HL-60 (cell line): Measurements from ENCODE around the gene SERTAD1.
"Not testable (repeated sequence)": the region's sequence is repeated elsewhere in the genome, so short reads cannot be mapped to it uniquely, and the experiment has no call there.

Experiments used
- DNase-seq, 2 experiments: peaks; one replicate each; pipeline ENCODE4 v3.0.0-alpha.2; 2010 to 2020; ENCODE audit warnings: low read depth in 1 of 2, low spot score in 1 of 2
- H3K27ac ChIP-seq: fragments of 250-450 bp; sonication (Bioruptor Pico); replicated peaks from 2 replicates; pipeline ENCODE4 v1.5.1; 2020; ENCODE audit warnings: mild to moderate bottlenecking, moderate library complexity
- H3K27me3 ChIP-seq: fragments of 250-450 bp; sonication (Bioruptor Pico); 2 replicates; pipeline ENCODE4 v1.5.1; 2021; ENCODE audit warnings: mild to moderate bottlenecking, moderate library complexity; ENCODE audit not compliant: insufficient read depth, poor library complexity, severe bottlenecking
- H3K4me3 ChIP-seq: replicated peaks from 2 replicates; pipeline ENCODE4 v1.5.1; 2011; ENCODE audit warnings: mild to moderate bottlenecking, control low read depth, low read length; ENCODE audit not compliant: insufficient read depth
- CTCF ChIP-seq: IDR thresholded peaks from one replicate; pipeline ENCODE4 v1.5.1; 2011; ENCODE audit warnings: low read length, control low read depth, inconsistent platforms; ENCODE audit not compliant: insufficient read depth
- GABPA ChIP-seq: IDR thresholded peaks from 2 replicates; pipeline ENCODE4 v1.6.1; 2012; ENCODE audit warnings: low read depth
- POLR2AphosphoS5 ChIP-seq: IDR thresholded peaks from 2 replicates; pipeline ENCODE4 v1.6.1; 2012; ENCODE audit warnings: low read depth
- SPI1 ChIP-seq: IDR thresholded peaks from 2 replicates; pipeline ENCODE4 v1.6.1; 2012; ENCODE audit warnings: low read depth, mild to moderate bottlenecking, borderline replicate concordance
- TF ChIP-seq, protein P1 (sequence below): IDR thresholded peaks from 2 replicates; pipeline ENCODE4 v1.6.1; 2012; ENCODE audit warnings: low read depth; ENCODE audit not compliant: insufficient replicate concordance

The SERTAD1 gene

DNA sequence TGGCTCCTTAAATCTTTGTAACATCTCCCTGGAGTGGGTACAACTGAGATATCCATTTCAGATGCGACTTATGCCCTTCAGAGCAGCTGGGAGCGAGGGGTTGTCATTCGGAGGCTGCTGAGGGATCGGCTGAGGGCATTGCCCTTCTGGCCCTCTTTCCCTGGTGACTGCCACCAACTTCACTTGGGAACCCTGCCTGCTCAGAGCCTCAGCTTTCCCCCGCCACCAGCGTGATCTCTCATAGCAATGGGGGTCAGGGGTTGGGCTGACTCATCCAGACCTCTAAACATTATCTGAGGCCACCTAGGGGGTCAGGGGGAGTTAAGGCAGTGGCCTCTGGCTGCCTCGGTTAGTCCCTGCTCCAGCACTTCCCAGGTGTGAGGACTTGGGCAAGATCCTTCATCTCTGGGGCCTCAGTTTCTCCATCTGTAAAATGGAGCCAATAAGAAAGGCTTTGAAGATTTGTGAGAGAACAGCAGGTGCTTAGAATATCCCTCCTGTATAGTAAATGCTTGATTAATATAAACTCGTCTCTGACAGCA is 13.8 kb downstream of the SERTAD1 start:
- no peak overlapping the region for H3K4me3 ChIP-seq
- no peak for TF ChIP-seq POLR2AphosphoS5
- TF ChIP-seq, protein P1, sequence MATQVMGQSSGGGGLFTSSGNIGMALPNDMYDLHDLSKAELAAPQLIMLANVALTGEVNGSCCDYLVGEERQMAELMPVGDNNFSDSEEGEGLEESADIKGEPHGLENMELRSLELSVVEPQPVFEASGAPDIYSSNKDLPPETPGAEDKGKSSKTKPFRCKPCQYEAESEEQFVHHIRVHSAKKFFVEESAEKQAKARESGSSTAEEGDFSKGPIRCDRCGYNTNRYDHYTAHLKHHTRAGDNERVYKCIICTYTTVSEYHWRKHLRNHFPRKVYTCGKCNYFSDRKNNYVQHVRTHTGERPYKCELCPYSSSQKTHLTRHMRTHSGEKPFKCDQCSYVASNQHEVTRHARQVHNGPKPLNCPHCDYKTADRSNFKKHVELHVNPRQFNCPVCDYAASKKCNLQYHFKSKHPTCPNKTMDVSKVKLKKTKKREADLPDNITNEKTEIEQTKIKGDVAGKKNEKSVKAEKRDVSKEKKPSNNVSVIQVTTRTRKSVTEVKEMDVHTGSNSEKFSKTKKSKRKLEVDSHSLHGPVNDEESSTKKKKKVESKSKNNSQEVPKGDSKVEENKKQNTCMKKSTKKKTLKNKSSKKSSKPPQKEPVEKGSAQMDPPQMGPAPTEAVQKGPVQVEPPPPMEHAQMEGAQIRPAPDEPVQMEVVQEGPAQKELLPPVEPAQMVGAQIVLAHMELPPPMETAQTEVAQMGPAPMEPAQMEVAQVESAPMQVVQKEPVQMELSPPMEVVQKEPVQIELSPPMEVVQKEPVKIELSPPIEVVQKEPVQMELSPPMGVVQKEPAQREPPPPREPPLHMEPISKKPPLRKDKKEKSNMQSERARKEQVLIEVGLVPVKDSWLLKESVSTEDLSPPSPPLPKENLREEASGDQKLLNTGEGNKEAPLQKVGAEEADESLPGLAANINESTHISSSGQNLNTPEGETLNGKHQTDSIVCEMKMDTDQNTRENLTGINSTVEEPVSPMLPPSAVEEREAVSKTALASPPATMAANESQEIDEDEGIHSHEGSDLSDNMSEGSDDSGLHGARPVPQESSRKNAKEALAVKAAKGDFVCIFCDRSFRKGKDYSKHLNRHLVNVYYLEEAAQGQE = no peak
- no peak for DNase-seq
- H3K27me3 ChIP-seq = no peaks in the 10 kb centered on the region
- no peak overlapping the region for H3K27ac ChIP-seq

DNA sequence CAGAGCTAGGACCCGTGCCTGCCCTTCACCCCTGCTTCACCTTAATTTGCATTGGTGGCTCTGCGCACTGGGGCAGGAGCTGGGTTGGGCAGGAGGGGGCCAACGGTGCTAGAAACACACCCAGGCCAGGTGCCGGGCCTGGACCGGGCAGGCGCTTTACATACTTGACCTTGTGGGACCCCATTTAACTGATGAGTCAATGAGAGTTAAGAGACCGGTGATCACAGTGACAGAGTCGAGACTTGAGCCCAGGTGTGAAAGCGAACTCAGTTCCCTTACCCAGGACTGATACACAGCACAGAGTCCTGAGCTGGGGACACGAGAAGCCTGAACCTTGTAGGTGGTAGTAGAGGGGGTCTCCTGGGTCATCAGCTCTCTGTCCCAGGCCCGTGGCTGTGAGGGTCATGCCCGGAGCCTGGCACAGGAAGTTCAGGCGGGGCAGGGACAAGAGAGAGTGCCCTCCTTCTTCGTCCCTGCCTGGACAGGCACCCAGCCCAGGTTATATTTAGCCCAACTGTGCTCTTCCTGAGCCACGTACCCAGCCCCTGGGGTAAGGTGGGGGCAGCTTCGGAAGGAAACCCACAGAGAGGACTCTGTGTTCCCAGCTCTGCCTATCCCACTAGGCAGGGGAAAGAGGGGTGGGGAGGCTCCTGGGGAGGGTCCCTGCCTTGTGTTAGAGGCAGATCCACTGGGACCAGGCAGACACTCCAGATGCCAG is 14.5 kb downstream of the SERTAD1 start:
- TF ChIP-seq GABPA (no peak), CTCF (no peak), SPI1 (no peak), POLR2AphosphoS5 (no peak)
- TF ChIP-seq, protein P1 = no peak
- Histone ChIP-seq H3K27ac (no peak overlapping the region), H3K4me3 (no peak overlapping the region), H3K27me3 (no peaks in the 10 kb centered on the region)
- no peak for DNase-seq

DNA sequence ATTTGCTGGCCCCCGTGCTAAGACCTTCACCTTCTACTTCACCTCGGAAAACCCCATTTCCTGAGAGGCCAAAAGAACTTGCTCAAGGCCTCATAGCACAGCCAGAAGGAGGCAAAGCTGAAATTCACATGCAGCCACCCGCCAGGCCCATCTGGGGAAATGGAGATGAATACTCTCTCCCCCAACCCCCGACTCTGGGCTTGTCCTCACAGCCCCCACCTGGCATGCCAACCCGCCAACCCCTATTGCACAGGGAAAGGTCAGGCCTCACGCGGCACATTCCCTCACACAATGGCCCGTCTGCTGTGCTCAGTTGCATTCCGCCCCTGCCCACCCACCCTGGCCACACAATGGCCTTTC is 15.8 kb downstream of the SERTAD1 start:
- no peak for TF ChIP-seq POLR2AphosphoS5
- no peak for TF ChIP-seq GABPA
- TF ChIP-seq CTCF = no peak
- Histone ChIP-seq H3K27me3 (no peaks in the 10 kb centered on the region), H3K4me3 (no peak overlapping the region), H3K27ac (no peak overlapping the region)
- no peak for DNase-seq

DNA sequence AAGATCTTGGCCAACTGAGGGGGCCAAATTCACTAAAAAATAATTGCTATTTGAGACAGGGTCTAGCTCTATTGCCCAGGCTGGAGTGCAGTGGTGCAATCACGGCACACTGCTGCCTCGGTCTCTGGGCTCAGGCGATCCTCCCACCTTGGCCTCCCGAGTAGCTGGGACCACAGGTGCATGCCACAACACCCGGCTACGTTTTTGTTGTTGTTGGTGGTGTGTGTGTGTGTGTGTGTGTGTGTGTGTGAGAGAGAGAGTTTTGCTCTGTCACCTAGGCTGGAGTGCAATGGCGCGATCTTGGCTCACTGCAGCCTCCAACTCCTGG is 17.2 kb downstream of the SERTAD1 start:
- H3K4me3 ChIP-seq, H3K27me3 ChIP-seq, H3K27ac ChIP-seq, DNase-seq: not testable (repeated sequence)
